Vagina (tissue), 2 donors: ENCODE data around the gene RBM5.

Source experiments
- POLR2AphosphoS5 ChIP-seq, 2 donors: sonication (generic); formaldehyde crosslinking; IDR thresholded peaks; one replicate each; pipeline ENCODE4 v1.9.0; 2017; ENCODE audit warnings: antibody characterized with exemption in 2 of 2, mild to moderate bottlenecking in 2 of 2, low read depth in 1 of 2; ENCODE audit not compliant: insufficient read depth in 1 of 2
- TF ChIP-seq, protein P1 (sequence below), 3 experiments: fragments of 450-650 bp in 2 of 3; fragments of 200-600 bp in 1 of 3; sonication (generic) in 1 of 3; IDR thresholded peaks; one replicate each; pipeline ENCODE4 v1.5.1; 2017 to 2019; ENCODE audit warnings: antibody characterized with exemption in 3 of 3, mild to moderate bottlenecking in 2 of 3, moderate library complexity in 2 of 3

DNA sequence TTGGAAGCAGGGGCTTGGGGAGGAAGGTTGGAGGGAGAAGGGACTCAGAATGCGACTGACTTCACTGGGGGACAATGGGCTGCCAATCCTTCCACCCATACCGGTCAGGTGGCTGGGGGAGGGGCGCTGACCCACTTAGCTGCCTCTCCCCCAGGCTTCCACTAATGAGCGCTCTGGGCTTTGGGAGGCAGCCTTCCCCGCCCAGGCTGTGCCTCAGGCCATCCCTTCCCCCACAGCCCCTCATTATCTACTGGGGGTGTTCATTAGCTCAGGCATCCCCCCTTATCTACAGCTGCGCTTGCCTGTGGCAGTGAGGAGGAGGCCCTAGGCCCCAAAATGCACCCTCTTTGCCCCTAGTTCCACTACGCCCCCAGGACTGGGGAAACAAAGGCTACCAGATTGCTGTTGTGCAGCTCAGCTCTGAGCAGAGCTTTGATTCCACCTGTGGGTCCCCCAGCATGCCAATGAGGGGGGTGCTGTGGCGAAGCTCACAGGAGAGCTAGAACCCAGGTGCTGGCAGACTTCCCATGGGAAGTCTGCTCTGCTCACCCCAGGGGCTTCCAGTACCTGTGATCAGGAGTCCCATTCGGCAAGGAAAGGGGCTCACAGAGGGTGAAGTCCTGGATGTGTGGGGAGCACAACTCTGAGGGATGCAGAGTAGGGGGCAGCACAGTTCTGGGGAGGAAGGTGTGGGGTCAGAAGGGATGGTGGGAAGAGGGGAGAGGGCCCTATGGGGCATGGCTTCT lies 37.0 kb downstream of the RBM5 start:
- no peak for TF ChIP-seq POLR2AphosphoS5 (IDR thresholded peaks at IDR 0.05; ENCODE audit: insufficient read depth in 1 of 2, low read depth in 1 of 2)
- TF ChIP-seq, protein P1, sequence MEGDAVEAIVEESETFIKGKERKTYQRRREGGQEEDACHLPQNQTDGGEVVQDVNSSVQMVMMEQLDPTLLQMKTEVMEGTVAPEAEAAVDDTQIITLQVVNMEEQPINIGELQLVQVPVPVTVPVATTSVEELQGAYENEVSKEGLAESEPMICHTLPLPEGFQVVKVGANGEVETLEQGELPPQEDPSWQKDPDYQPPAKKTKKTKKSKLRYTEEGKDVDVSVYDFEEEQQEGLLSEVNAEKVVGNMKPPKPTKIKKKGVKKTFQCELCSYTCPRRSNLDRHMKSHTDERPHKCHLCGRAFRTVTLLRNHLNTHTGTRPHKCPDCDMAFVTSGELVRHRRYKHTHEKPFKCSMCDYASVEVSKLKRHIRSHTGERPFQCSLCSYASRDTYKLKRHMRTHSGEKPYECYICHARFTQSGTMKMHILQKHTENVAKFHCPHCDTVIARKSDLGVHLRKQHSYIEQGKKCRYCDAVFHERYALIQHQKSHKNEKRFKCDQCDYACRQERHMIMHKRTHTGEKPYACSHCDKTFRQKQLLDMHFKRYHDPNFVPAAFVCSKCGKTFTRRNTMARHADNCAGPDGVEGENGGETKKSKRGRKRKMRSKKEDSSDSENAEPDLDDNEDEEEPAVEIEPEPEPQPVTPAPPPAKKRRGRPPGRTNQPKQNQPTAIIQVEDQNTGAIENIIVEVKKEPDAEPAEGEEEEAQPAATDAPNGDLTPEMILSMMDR (IDR thresholded peaks at IDR 0.05), result no peak
